GM18511 (cell line): ENCODE results near the gene NAT8L.
"Not testable (repeated sequence)": the region's sequence is repeated elsewhere in the genome, so short reads cannot be mapped to it uniquely, and the experiment has no call there.

Experiments used
- ATAC-seq: cut with Tn5 transposase; IDR thresholded peaks from one replicate; pipeline ENCODE4 v1.9.1; 2021; ENCODE audit warnings: mild to moderate bottlenecking, moderate library complexity; ENCODE audit not compliant: unreplicated experiment

The NAT8L gene

GRCh38 chr4:2059046-2059725 lies at the start of gene NAT8L:
Gene NAT8L (plus strand): TSS chr4:2059327. CDS start chr4:2059512, 185 bp downstream.
- no peak for ATAC-seq

- peak; percentile 21 for ATAC-seq
These were observed 49.4 kb upstream of the NAT8L start for GRCh38 chr4:2009651-2010233.

GRCh38 chr4:2011583-2011982 lies 47.5 kb upstream of the NAT8L start:
- no peak for ATAC-seq

- no peak for ATAC-seq
These were observed 44.1 kb upstream of the NAT8L start for GRCh38 chr4:2015008-2015407.

GRCh38 chr4:2021358-2022018 lies 37.6 kb upstream of the NAT8L start:
- not testable (repeated sequence) for ATAC-seq

- no peak for ATAC-seq
These were observed 34.4 kb upstream of the NAT8L start for GRCh38 chr4:2024683-2025082.

GRCh38 chr4:2025817-2026216 lies 33.3 kb upstream of the NAT8L start:
- ATAC-seq: no peak

- not testable (repeated sequence) for ATAC-seq
These were observed 32.0 kb upstream of the NAT8L start for GRCh38 chr4:2027120-2027519.

- ATAC-seq: not testable (repeated sequence)
These were observed 28.0 kb upstream of the NAT8L start for GRCh38 chr4:2031161-2031560.

GRCh38 chr4:2036327-2036726 lies 22.8 kb upstream of the NAT8L start:
- ATAC-seq: no peak

- no peak for ATAC-seq
These were observed 22.3 kb upstream of the NAT8L start for GRCh38 chr4:2036866-2037265.

GRCh38 chr4:2040391-2041238 lies 18.5 kb upstream of the NAT8L start:
- no peak for ATAC-seq

GRCh38 chr4:2041239-2042130 lies 17.6 kb upstream of the NAT8L start:
- peak; percentile 71 for ATAC-seq

- ATAC-seq: peak; percentile 46
These were observed 16.8 kb upstream of the NAT8L start for GRCh38 chr4:2042204-2042946.

GRCh38 chr4:2042947-2043395 lies 16.2 kb upstream of the NAT8L start:
- no peak for ATAC-seq

GRCh38 chr4:2043396-2044118 lies 15.6 kb upstream of the NAT8L start:
- ATAC-seq: no peak

- ATAC-seq: no peak
These were observed 15.0 kb upstream of the NAT8L start for GRCh38 chr4:2044119-2044485.

- ATAC-seq: no peak
These were observed 14.3 kb upstream of the NAT8L start for GRCh38 chr4:2044542-2045517.
